ENCODE results near the gene RNF145.
A peak's percentile ranks its signal among the peaks of the same experiment; 100 is the strongest.
"Not testable (repeated sequence)": the region's sequence is repeated elsewhere in the genome, so short reads cannot be mapped to it uniquely, and the experiment has no call there.

RNF145 gene

GRCh38 chr5:159190170-159190569 is 19.2 kb downstream of the RNF145 start:
- DNase-seq (ENCODE audit: low spot score), result no peak

GRCh38 chr5:159189310-159189709 is 20.0 kb downstream of the RNF145 start:
- DNase-seq (ENCODE audit: low spot score), result no peak

- DNase-seq (ENCODE audit: low spot score), result no peak
These were observed 21.6 kb downstream of the RNF145 start for GRCh38 chr5:159187719-159188118.

GRCh38 chr5:159186319-159186718 is 23.0 kb downstream of the RNF145 start:
- DNase-seq (ENCODE audit: low spot score), result no peak

- no peak for DNase-seq (ENCODE audit: low spot score)
These were observed 23.6 kb downstream of the RNF145 start for GRCh38 chr5:159185773-159186172.

- no peak for DNase-seq (ENCODE audit: low spot score)
These were observed 24.4 kb downstream of the RNF145 start for GRCh38 chr5:159184858-159185381.

GRCh38 chr5:159184236-159184635 is 25.1 kb downstream of the RNF145 start:
- DNase-seq (ENCODE audit: low spot score), result no peak

- no peak for DNase-seq (ENCODE audit: low spot score)
These were observed 26.1 kb downstream of the RNF145 start for GRCh38 chr5:159183247-159183646.

GRCh38 chr5:159182691-159183090 is 26.7 kb downstream of the RNF145 start:
- DNase-seq (ENCODE audit: low spot score), result no peak

GRCh38 chr5:159181651-159182050 is 27.7 kb downstream of the RNF145 start:
- DNase-seq (ENCODE audit: low spot score), result no peak

GRCh38 chr5:159181152-159181551 is 28.2 kb downstream of the RNF145 start:
- no peak for DNase-seq (ENCODE audit: low spot score)

GRCh38 chr5:159179529-159180305 is 29.6 kb downstream of the RNF145 start:
- DNase-seq (ENCODE audit: low spot score), result no peak

- peak; percentile 9 for DNase-seq (ENCODE audit: low spot score)
These were observed 30.4 kb downstream of the RNF145 start for GRCh38 chr5:159178978-159179377.

GRCh38 chr5:159175547-159175946 is 33.8 kb downstream of the RNF145 start:
- no peak for DNase-seq (ENCODE audit: low spot score)

- DNase-seq (ENCODE audit: low spot score), result no peak
These were observed 34.7 kb downstream of the RNF145 start for GRCh38 chr5:159174511-159175168.

GRCh38 chr5:159171274-159171673 is 38.1 kb downstream of the RNF145 start:
- DNase-seq (ENCODE audit: low spot score), result no peak

- DNase-seq (ENCODE audit: low spot score), result no peak
These were observed 39.3 kb downstream of the RNF145 start for GRCh38 chr5:159170021-159170420.

- no peak for DNase-seq (ENCODE audit: low spot score)
These were observed 42.9 kb downstream of the RNF145 start for GRCh38 chr5:159166416-159166815.

- DNase-seq (ENCODE audit: low spot score), result no peak
These were observed 45.7 kb downstream of the RNF145 start for GRCh38 chr5:159163701-159164046.

- DNase-seq (ENCODE audit: low spot score), result no peak
These were observed 46.2 kb downstream of the RNF145 start for GRCh38 chr5:159163027-159163700.

- no peak for DNase-seq (ENCODE audit: low spot score)
These were observed 47.8 kb downstream of the RNF145 start for GRCh38 chr5:159161361-159162214.

GRCh38 chr5:159158553-159159091 is 50.7 kb downstream of the RNF145 start:
- DNase-seq (ENCODE audit: low spot score), result not testable (repeated sequence)
